Breast epithelium (tissue), 3 donors: Measurements from ENCODE around the gene SHISA5.

Source experiments
- CTCF ChIP-seq, 3 donors: fragments of 450-650 bp; IDR thresholded peaks; one replicate each; pipeline ENCODE4 v1.5.1; 2016 to 2017; ENCODE audit warnings: antibody characterized with exemption in 3 of 3, mild to moderate bottlenecking in 3 of 3, moderate library complexity in 3 of 3
- POLR2A ChIP-seq: fragments of 450-650 bp; IDR thresholded peaks from one replicate; pipeline ENCODE4 v1.6.1; 2016; ENCODE audit warnings: antibody characterized with exemption, mild to moderate bottlenecking, moderate library complexity
- POLR2AphosphoS5 ChIP-seq, 3 donors: sonication (generic); formaldehyde crosslinking; IDR thresholded peaks; one replicate each; pipeline ENCODE4 v1.6.1; 2017; ENCODE audit warnings: antibody characterized with exemption in 3 of 3

GRCh38 chr3:48436855-48437254 lies 67.1 kb downstream of the SHISA5 start:
- TF ChIP-seq CTCF (IDR thresholded peaks at IDR 0.05) (no peak), POLR2A (no peak), POLR2AphosphoS5 (IDR thresholded peaks at IDR 0.05) (no peak)
